Measurements from ENCODE around the gene VPS39.
"Not testable (repeated sequence)": the region's sequence is repeated elsewhere in the genome, so short reads cannot be mapped to it uniquely, and the experiment has no call there.

VPS39 gene

GRCh38 chr15:42231088-42231487, 23.0 kb upstream of the VPS39 start:
- Histone ChIP-seq H3K27ac (replicated peaks) (no peak overlapping the region), H3K4me3 (replicated peaks; ENCODE audit: insufficient read depth, low read length) (no peak overlapping the region), H3K27me3 (ENCODE audit: insufficient read depth, poor library complexity, severe bottlenecking) (no peaks in the 10 kb centered on the region)
- no peak for DNase-seq (ENCODE audit: low read depth in 1 of 2, low spot score in 1 of 2)
- TF ChIP-seq, protein P1, sequence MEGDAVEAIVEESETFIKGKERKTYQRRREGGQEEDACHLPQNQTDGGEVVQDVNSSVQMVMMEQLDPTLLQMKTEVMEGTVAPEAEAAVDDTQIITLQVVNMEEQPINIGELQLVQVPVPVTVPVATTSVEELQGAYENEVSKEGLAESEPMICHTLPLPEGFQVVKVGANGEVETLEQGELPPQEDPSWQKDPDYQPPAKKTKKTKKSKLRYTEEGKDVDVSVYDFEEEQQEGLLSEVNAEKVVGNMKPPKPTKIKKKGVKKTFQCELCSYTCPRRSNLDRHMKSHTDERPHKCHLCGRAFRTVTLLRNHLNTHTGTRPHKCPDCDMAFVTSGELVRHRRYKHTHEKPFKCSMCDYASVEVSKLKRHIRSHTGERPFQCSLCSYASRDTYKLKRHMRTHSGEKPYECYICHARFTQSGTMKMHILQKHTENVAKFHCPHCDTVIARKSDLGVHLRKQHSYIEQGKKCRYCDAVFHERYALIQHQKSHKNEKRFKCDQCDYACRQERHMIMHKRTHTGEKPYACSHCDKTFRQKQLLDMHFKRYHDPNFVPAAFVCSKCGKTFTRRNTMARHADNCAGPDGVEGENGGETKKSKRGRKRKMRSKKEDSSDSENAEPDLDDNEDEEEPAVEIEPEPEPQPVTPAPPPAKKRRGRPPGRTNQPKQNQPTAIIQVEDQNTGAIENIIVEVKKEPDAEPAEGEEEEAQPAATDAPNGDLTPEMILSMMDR (IDR thresholded peaks at IDR 0.05; ENCODE audit: insufficient read depth, low read length) = no peak
- TF ChIP-seq REST (IDR thresholded peaks at IDR 0.05; ENCODE audit: insufficient replicate concordance, low read depth) = no peak
- TF ChIP-seq GABPA (IDR thresholded peaks at IDR 0.05; ENCODE audit: low read depth) = no peak
- TF ChIP-seq SPI1 (IDR thresholded peaks at IDR 0.05; ENCODE audit: borderline replicate concordance, low read depth) = no peak
- no peak for TF ChIP-seq POLR2AphosphoS5 (IDR thresholded peaks at IDR 0.05; ENCODE audit: low read depth)

DNA sequence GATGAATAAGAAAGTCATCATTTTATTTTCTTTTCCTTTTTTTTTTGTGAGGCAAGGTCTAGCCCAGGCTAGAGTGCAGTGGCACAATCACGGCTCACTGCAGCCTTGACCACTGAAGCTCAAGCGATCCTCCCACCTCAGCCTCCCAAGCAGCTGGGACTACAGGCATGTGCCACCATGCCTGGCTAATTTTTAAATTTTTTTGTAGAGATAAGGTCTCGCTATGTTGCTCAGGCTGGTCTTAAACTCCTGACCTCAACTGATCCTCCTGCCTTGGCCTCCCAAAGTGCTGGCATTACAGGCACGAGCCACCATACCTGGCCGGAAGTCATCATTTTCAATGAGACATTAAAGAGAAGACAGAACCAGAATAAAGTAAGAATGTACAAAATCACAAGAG, 20.9 kb upstream of the VPS39 start:
- not testable (repeated sequence) for DNase-seq (ENCODE audit: low read depth in 1 of 2, low spot score in 1 of 2); H3K27ac ChIP-seq (replicated peaks); H3K27me3 ChIP-seq (ENCODE audit: insufficient read depth, poor library complexity, severe bottlenecking); H3K4me3 ChIP-seq (replicated peaks; ENCODE audit: insufficient read depth, low read length)

GRCh38 chr15:42228036-42228435, 19.9 kb upstream of the VPS39 start:
- Histone ChIP-seq H3K27me3 (ENCODE audit: insufficient read depth, poor library complexity, severe bottlenecking) (no peaks in the 10 kb centered on the region), H3K27ac (replicated peaks) (no peak overlapping the region), H3K4me3 (replicated peaks; ENCODE audit: insufficient read depth, low read length) (no peak overlapping the region)
- no peak for DNase-seq (ENCODE audit: low read depth in 1 of 2, low spot score in 1 of 2)
- TF ChIP-seq, protein P1 (IDR thresholded peaks at IDR 0.05; ENCODE audit: insufficient read depth, low read length) = no peak

- no peak overlapping the region for H3K27ac ChIP-seq (replicated peaks)
- no peak for TF ChIP-seq SPI1 (IDR thresholded peaks at IDR 0.05; ENCODE audit: borderline replicate concordance, low read depth)
- TF ChIP-seq REST (IDR thresholded peaks at IDR 0.05; ENCODE audit: insufficient replicate concordance, low read depth) = no peak
- no peak for TF ChIP-seq POLR2AphosphoS5 (IDR thresholded peaks at IDR 0.05; ENCODE audit: low read depth)
- TF ChIP-seq GABPA (IDR thresholded peaks at IDR 0.05; ENCODE audit: low read depth) = no peak
- TF ChIP-seq, protein P1 (IDR thresholded peaks at IDR 0.05; ENCODE audit: insufficient read depth, low read length) = no peak
- DNase-seq (ENCODE audit: low read depth in 1 of 2, low spot score in 1 of 2) = no peak
Observed at GRCh38 chr15:42226648-42227047, 18.5 kb upstream of the VPS39 start.

More at GRCh38 chr15:42226648-42227047, 18.5 kb upstream of the VPS39 start:
- Histone ChIP-seq H3K27me3 (ENCODE audit: insufficient read depth, poor library complexity, severe bottlenecking) (no peaks in the 10 kb centered on the region), H3K4me3 (replicated peaks; ENCODE audit: insufficient read depth, low read length) (no peak overlapping the region)

All from HL-60 (cell line).